GM19035 (cell line): ENCODE results near the gene EN1.

Experiments used
- ATAC-seq: cut with Tn5 transposase; IDR thresholded peaks from one replicate; pipeline ENCODE4 v1.9.1; 2021; ENCODE audit not compliant: unreplicated experiment

Gene EN1

DNA sequence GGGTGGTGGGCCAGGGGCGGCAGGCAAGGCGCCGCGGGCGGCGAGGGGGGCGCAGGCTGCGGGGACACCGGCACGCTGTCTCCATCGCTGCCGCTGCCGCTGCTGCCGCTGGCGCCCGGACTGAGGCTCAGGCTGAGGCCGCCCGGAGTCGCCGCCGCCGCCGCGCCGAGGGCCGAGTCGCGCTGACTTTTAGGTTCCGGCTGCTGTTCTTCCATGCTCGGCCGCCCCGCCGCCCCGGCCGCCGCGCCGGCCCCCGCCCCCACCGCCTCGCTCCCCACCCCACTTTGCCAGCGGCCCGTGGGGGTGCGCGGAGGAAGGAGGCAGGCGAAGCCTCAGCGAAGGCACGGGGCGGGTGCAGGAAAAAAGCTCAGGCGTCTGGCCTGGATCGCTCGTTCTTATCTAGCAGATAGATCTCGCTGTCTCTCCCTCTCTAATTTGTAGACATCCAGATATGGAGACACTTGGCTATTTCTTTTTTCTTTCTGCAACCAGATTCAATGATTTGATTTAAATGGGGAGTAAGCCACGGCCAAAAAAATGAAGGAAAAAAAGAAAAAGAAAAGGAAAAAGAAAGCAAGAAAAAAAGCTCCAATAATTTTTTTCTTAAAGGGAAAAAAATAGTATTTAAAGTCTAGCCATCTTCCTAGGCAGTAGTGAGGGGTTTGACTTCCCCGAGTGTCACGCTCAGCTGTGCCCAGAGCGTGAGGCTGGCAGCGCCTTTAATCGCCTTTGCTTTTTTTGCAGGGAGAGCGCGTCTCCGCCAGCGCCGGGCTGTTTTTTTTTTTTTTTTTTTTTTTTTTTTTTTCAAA is at the start of gene EN1:
TSS of gene EN1 (minus strand) at position 696 of the 809 bp plus-strand sequence. CDS start at position 215, 481 bp downstream.
- no peak for ATAC-seq

DNA sequence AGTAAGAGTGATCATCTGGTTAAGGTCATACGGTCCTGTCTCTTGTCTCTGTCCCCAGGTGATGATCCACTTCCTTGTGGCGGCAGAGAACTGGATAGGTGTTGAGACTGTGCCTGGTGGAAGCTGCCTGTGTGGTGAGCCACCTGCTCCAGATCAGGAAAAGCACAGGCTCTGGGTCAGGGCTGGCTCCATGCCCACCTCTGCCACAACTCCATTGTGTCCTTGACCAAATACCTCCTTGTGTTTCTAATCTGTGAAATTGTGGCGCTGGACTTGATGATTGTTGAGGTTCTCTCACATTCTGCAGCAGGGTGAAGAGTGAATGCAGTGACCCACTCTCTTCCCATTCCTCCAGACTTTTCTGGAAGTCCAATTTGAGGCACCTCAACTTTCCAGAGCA is 45.7 kb upstream of the EN1 start:
- no peak for ATAC-seq

GRCh38 chr2:118889995-118890394 is 42.5 kb upstream of the EN1 start:
- no peak for ATAC-seq

GRCh38 chr2:118883792-118884191 is 36.3 kb upstream of the EN1 start:
- no peak for ATAC-seq

DNA sequence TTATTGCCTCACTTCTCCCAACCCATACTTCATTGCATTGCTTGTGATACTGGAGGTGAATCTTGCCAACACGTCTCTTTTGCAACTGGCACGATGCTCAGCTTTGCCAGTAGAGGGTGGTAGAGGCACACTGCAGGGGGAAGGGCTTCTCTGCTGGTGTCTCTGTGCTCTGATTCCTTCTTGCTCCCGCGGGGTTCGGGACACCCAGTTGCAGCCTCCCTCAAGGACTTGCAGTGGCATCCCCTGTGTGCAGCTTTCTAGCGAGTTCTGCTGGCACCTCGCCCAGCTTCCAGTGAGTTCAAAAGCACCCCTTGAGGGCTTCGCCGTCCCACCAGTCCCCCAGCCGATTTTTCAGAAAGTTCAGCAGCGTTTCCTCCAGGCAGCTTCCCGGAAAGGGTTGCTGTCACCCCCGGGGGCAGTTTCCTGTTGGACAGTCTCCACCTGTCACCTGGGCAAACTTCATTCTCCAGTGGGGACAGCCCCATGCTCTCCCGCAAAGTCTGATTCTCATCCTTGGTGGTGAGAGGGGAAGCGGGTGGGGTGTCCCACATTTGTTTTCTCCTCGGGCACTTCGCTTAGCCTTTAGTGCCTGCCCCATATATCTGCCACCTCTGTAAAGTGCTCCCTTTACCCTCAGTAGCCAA is 35.4 kb upstream of the EN1 start:
- peak; percentile 82 for ATAC-seq

DNA sequence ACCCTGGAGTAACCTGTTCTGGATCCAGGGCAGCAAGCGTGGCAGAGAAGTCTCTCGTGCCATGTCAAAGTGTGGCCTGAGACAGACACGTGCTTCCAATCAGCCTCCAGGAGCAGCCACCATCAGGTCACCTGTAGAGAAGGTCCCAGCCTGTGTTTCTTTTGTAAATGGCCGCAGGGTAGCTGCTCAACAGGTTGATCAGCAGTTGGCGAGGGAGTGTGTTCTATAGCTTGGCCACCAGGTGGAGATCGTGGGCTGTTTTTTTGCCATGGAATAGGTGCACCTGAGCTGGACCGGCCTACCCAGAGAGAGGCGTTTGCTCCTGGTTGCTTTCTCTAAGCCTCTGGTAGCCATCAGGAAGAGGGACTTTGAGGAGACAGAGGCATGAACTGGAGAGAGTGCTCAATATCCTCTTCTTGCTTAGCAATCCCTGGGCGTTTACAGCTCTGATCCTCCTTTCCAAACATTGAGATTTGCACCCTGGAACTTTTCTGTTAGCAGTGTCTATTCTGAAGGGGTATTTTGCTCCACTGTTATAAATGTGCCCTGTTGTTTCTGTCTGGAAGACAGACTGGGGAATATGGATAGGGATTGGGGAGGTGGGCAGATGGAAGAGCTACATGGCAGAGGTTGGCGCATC is 34.2 kb upstream of the EN1 start:
- ATAC-seq, result peak; percentile 94

GRCh38 chr2:118880501-118880900 is 33.1 kb upstream of the EN1 start:
- ATAC-seq, result no peak

GRCh38 chr2:118878531-118879149 is 31.2 kb upstream of the EN1 start:
- no peak for ATAC-seq

GRCh38 chr2:118875318-118875717 is 27.9 kb upstream of the EN1 start:
- no peak for ATAC-seq

DNA sequence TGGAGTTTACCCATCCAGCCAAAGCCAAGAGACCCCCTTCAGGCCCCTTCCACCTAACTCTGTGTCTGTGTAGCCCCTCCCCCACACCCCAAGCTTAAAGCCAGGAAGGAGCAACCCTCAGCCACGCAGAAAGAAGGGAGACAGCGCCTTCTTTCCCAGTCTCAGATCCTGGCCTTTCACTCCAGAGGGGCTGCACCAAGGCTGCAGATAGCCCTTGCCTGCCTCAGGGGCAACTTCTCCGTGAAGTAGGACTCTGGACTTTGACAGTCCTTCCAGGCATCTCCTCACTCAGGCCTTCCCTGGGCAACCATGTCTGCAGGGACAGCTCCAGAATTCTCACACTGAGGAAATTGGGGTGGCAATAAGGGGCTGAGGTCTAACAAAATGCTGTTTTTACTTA is 26.9 kb upstream of the EN1 start:
- no peak for ATAC-seq

DNA sequence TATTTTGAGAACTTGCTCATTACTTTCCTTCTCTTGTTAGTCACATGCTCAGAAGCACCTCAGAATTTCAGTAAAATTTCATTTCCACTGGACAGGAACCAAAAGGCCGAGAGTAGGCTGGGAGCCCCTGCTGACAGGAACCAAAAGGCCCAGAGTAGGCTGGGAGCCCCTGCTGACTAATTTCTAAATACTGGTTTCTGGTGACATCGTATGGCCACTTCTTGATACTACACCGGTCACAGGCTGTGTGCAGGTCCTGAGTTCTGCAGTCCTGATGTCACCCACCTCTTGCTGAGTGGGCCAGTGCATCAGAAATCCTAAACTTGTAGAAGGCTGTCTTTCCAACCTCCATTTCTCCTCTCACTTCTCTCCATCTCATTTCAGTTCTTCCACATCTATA is 17.7 kb upstream of the EN1 start:
- ATAC-seq, result peak; percentile 96

GRCh38 chr2:118864207-118864606 is 16.8 kb upstream of the EN1 start:
- ATAC-seq, result no peak

DNA sequence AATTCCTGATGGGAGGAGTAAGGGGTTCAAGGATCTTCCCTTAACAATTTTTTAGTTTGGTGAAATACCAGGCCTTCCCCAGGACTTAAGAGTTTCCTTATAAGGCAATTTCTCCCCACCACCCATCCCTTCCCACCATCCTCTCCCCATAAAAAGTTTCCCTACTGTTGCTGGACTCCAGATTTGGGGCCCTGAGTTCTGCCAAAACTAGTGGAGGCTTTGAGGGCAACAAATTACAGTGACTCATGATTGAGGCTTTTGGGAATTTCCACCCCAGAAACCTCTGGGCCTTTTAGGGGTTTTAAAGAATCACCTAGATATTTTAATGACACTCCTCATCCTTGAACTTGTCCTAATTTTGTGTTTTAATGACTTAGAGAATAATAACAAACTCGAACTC is 14.3 kb upstream of the EN1 start:
- ATAC-seq, result no peak

DNA sequence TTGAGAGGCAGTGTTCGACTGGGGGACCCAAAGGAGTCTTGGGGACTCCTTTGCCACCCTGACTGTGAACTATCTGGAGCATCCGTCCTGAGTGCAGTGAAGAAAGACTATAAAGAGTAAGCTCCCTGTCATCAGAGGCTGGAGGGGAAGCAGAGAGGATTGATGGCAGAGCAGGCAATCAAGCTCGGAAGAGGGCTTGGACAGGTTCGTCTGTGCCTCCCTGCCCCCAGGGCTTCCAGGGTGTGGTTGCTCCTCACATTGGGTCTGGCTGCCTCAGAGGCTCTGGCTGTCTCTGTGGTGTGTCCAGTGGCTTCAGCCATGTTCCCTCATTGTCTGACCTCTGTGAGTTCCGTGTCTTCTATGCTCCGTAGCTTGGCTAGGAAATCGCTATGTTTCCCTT is 13.8 kb upstream of the EN1 start:
- ATAC-seq, result no peak

GRCh38 chr2:118860506-118860905 is 13.1 kb upstream of the EN1 start:
- no peak for ATAC-seq

DNA sequence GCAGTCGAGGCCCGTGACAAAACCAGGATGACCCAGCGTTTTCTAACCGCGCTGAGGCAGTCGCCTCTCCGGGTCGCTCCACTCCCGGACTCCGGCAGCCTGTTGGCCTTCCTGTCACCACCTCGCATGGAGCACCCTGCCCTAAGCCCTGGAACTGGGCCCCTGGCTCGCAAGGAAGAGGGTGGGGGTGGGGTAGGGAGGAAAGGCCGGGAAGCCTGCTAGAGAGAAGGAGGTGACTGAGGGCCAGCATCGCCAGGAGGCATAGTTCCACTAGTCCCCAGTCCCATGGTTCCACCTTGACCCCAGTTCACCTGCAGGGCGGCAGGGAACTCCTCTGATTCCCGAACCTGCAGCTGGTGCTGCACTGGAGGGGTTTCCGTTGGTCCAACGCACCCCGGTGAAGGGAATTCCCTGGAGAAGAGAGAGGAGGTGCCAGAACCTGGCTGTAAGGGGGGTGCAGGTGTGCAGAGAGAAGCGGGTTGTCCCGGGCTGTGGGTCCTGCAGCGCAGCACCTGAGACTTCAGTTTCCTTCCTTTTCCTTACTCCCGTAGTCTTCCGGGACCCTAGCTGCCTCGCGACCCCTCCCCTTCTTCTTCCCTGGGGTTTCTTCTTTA is 11.8 kb upstream of the EN1 start:
- ATAC-seq, result no peak

DNA sequence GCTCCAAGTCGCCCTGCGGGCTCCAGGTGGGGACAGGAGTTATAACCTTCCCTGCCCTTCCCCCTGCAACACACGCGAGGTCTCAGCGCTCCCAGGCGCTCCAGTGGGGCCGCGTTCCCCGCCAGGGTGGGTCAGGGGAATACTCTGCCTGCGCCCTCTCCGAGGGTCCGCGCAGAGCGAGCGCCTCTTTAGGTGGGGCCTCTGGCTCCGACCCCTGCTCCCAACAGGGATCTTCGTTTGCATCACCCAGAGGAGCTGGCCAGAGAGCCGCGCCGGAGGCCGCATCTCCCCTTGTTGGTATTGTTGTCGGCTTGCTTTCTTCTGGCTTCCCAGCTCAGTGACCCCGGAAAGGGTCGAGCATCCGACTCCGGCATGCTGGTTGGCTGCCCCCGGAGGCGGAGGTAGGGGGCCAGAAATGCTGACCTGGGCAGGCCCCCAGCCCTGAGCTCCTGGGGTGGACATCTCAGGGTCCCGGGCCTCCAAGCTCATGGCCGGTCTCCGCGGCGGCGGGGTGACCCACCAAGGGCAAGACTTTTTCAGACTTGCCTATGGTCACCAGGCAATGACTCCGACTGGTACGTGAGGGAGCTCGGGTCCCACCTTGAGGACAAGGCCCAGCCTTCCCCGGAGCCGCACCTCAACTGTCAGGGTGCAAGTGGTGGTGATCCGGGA is 11.2 kb upstream of the EN1 start:
- no peak for ATAC-seq

DNA sequence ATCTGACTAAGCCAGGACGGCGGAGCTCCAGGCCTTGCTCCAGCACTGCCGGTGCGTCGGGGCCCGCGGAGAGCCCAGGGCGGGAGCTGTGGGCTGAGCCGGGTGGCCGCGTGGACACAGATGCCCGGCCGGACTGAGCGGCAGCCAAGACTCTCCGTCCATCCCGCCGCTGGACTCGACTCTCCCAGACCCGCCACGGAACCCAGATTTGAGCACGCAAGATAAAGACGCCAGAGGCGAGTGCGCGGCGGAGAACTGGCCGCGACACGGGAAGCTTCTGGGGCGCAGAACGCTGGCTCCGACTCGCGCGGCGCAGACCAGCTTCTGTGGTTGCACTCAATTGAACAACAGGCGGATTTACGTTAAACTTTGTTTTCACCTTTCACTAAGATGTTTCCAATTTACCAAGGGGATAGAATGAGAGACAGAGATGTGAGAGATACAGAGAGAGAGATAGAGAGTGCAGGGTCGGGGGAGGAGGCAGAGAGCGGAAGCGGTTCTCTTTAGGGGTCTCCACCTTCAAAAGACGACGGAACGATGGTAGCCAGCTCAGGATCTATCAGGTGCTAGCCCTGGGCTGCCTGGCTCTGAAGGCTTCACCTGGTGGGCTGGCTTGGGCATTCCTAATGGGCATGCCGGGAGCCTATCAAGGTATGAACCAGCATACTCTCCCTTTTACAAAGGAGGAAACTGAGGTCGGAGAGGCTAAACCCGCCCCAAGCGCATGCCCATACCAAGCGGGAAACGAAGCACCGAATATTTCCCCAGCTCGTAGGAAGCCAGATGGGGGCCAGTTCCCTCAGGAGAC is 10.4 kb upstream of the EN1 start:
- ATAC-seq, result no peak

- no peak for ATAC-seq
Observed at GRCh38 chr2:118856978-118857676, 9.7 kb upstream of the EN1 start.
